Measurements from ENCODE around the gene SEMA5B.

SEMA5B gene

DNA sequence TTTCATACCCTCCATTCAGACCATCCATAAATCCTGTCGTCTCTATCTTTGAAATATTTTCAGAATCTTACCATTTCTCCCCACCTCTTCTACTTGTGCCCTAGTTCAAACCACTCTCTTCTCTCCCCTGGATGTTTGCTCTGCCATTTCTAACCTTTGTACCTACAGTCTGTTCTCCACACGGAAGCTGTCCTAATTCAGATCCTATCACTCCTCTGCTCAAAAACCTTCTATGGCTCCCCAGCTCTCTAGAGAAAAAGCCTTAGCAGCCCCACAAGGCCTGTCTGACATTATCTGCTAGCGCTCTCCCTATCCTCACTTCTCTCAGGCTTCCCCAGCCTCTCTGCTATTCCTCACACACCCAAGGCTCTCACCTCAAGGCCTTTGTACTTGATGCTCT is 4.5 kb upstream of the SEMA5B start:
- TF ChIP-seq, protein P1, sequence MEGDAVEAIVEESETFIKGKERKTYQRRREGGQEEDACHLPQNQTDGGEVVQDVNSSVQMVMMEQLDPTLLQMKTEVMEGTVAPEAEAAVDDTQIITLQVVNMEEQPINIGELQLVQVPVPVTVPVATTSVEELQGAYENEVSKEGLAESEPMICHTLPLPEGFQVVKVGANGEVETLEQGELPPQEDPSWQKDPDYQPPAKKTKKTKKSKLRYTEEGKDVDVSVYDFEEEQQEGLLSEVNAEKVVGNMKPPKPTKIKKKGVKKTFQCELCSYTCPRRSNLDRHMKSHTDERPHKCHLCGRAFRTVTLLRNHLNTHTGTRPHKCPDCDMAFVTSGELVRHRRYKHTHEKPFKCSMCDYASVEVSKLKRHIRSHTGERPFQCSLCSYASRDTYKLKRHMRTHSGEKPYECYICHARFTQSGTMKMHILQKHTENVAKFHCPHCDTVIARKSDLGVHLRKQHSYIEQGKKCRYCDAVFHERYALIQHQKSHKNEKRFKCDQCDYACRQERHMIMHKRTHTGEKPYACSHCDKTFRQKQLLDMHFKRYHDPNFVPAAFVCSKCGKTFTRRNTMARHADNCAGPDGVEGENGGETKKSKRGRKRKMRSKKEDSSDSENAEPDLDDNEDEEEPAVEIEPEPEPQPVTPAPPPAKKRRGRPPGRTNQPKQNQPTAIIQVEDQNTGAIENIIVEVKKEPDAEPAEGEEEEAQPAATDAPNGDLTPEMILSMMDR (IDR thresholded peaks at IDR 0.05; ENCODE audit: low read length) = no peak
- TF ChIP-seq EZH2phosphoT487 (IDR thresholded peaks at IDR 0.05; ENCODE audit: low read length) (no peak), EZH2 (optimal IDR thresholded peaks at IDR 0.05; ENCODE audit: low read depth, low read length) (no peak)
- H3K27me3 ChIP-seq (replicated peaks; ENCODE audit: insufficient read depth, low read length) = peaks cover 10% of the 10 kb centered on the region
- no peak for DNase-seq

DNA sequence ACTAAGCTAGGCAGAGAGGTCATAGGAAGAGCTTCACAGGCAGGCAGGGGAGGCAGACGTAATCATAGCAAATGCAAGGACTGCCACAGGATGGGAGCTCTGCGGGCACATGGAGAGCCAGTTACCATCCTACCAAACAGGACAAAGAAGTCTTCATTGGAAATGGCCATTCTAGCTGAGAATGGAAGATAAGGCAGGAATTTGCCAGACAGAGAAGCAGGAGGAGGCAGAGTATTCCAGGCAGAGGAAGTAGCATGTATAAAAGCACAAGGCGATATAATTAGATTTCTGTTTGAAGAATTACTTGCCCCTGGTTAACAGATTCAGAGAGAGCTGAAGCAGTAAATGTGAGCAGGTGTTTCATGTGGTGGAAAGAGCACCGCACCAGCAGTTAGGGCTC is 3.5 kb upstream of the SEMA5B start:
- Histone ChIP-seq H3K9me2 (replicated peaks; ENCODE audit: insufficient read depth, low read length) (no peaks in the 10 kb centered on the region), H3K9ac (ENCODE audit: low read length) (no peak overlapping the region), H3K79me2 (ENCODE audit: low read length) (no peaks in the 10 kb centered on the region), H3K9me3 (replicated peaks; ENCODE audit: insufficient read depth, low read length) (no peaks in the 10 kb centered on the region), H3K4me1 (ENCODE audit: low read length) (no peaks in the 10 kb centered on the region), H3F3A (ENCODE audit: insufficient read depth, low read length) (no peaks in the 10 kb centered on the region), H2AFZ (ENCODE audit: low read length) (no peak overlapping the region), H4K20me1 (ENCODE audit: insufficient read depth, low read length) (no peaks in the 10 kb centered on the region), H3K4me3 (ENCODE audit: low read length) (no peak overlapping the region), H3K27ac (ENCODE audit: low read length) (no peak overlapping the region), H3K36me3 (replicated peaks; ENCODE audit: insufficient read depth, low read length) (no peaks in the 10 kb centered on the region), H3K27me3 (replicated peaks; ENCODE audit: insufficient read depth, low read length) (peaks cover 17% of the 10 kb centered on the region), H3K4me2 (ENCODE audit: low read depth, low read length) (no peak overlapping the region)
- no peak for DNase-seq
- TF ChIP-seq EZH2 (optimal IDR thresholded peaks at IDR 0.05; ENCODE audit: low read depth, low read length) (no peak), EZH2phosphoT487 (IDR thresholded peaks at IDR 0.05; ENCODE audit: low read length) (no peak)
- TF ChIP-seq, protein P1 (IDR thresholded peaks at IDR 0.05; ENCODE audit: low read length) = no peak

More for the DNA sequence above, 4.5 kb upstream of the SEMA5B start:
- Histone ChIP-seq H3K9me2 (replicated peaks; ENCODE audit: insufficient read depth, low read length) (no peaks in the 10 kb centered on the region), H3K27ac (ENCODE audit: low read length) (no peak overlapping the region), H3K36me3 (replicated peaks; ENCODE audit: insufficient read depth, low read length) (no peaks in the 10 kb centered on the region), H3F3A (ENCODE audit: insufficient read depth, low read length) (no peaks in the 10 kb centered on the region), H3K79me2 (ENCODE audit: low read length) (no peaks in the 10 kb centered on the region), H3K4me2 (ENCODE audit: low read depth, low read length) (no peak overlapping the region), H4K20me1 (ENCODE audit: insufficient read depth, low read length) (no peaks in the 10 kb centered on the region), H3K9me3 (replicated peaks; ENCODE audit: insufficient read depth, low read length) (no peaks in the 10 kb centered on the region), H3K4me1 (ENCODE audit: low read length) (no peaks in the 10 kb centered on the region), H2AFZ (ENCODE audit: low read length) (no peak overlapping the region), H3K4me3 (ENCODE audit: low read length) (no peak overlapping the region), H3K9ac (ENCODE audit: low read length) (no peak overlapping the region)

DNA sequence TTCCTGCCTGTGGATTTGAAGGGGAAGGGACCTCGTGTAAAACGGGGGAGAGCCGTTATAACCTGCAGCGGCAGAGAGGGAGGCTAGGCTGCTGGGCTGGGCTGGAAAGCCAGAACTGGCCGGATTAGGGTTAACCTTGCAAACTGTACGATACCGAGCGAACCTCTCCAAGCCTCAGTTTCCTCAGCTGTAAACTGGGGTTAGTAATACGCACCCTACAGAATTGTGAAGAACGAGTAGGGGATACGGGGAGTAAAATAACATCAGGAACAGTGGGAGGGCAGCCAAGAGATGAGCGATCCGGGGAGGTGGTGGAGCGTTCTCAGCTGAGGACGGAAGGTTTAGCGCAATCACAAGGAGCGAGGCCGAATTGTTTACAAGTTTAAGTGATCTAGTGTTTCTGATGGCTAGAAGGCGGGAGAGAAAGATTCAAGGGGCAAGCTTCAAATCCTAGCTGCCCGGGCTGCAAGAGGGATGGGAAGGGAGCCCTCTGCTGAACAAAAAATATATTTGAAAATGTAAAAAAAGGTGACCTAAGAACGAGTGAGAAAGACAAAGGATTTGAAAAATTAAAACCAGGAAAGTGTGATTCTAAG is 768 bp upstream of the SEMA5B start:
- H3K27me3 ChIP-seq (replicated peaks; ENCODE audit: insufficient read depth, low read length) = peaks cover 17% of the 10 kb centered on the region
- H3K9me2 ChIP-seq (replicated peaks; ENCODE audit: insufficient read depth, low read length) = no peaks in the 10 kb centered on the region
- no peak for TF ChIP-seq EZH2 (optimal IDR thresholded peaks at IDR 0.05; ENCODE audit: low read depth, low read length)
- TF ChIP-seq, protein P1 (IDR thresholded peaks at IDR 0.05; ENCODE audit: low read length) = peak; percentile 54
- H3K36me3 ChIP-seq (replicated peaks; ENCODE audit: insufficient read depth, low read length) = no peaks in the 10 kb centered on the region
- H3K27ac ChIP-seq (ENCODE audit: low read length) = no peak overlapping the region
- no peaks in the 10 kb centered on the region for H4K20me1 ChIP-seq (ENCODE audit: insufficient read depth, low read length)
- no peaks in the 10 kb centered on the region for H3K79me2 ChIP-seq (ENCODE audit: low read length)
- H3K4me2 ChIP-seq (ENCODE audit: low read depth, low read length) = peak overlapping the region; percentile 98
- H3K4me3 ChIP-seq (ENCODE audit: low read length) = peak overlapping the region; percentile 67
- no peaks in the 10 kb centered on the region for H3F3A ChIP-seq (ENCODE audit: insufficient read depth, low read length)
- H3K4me1 ChIP-seq (ENCODE audit: low read length) = no peaks in the 10 kb centered on the region
- peak; percentile 69 for DNase-seq
- peak overlapping the region; percentile 94 for H2AFZ ChIP-seq (ENCODE audit: low read length)
- peak overlapping the region; percentile 24; the same call in 1 of the 2 replicates for H3K9ac ChIP-seq (ENCODE audit: low read length)
- no peaks in the 10 kb centered on the region for H3K9me3 ChIP-seq (replicated peaks; ENCODE audit: insufficient read depth, low read length)

All from MM.1S (cell line).